ENCODE measurements around the gene ABCB1. TPM values are rescaled to one million over a fixed set of nuclear protein-coding genes. Genes with fewer than 3 reads are reported as not detected.
A peak's percentile ranks its signal among the peaks of the same experiment; 100 is the strongest.

The ABCB1 gene
- total and polyA plus RNA-seq, 2 of the 8 experiments (the other 6 are each of a cell fraction or from before 2014, with no cell fraction given), result 0.51 to 1.2 TPM

GRCh38 chr7:87506246-87507180 lies 94.2 kb downstream of the ABCB1 start (continued):
- peak; percentile 49 to 68 for TF ChIP-seq RAD21 (IDR thresholded peaks at IDR 0.05 in 1 of 2, conservative IDR thresholded peaks at IDR 0.05 in 1 of 2; ENCODE audit: low read depth in 2 of 2, low read length in 2 of 2)
